EH (cell line): ENCODE data around the gene NOL6.
A peak's percentile ranks its signal among the peaks of the same experiment; 100 is the strongest.
"Not testable (repeated sequence)": the region's sequence is repeated elsewhere in the genome, so short reads cannot be mapped to it uniquely, and the experiment has no call there.

Source experiments
- DNase-seq: peaks from one replicate; pipeline ENCODE4 v3.0.0-alpha.2; 2015; ENCODE audit warnings: low read depth

Gene NOL6

DNA sequence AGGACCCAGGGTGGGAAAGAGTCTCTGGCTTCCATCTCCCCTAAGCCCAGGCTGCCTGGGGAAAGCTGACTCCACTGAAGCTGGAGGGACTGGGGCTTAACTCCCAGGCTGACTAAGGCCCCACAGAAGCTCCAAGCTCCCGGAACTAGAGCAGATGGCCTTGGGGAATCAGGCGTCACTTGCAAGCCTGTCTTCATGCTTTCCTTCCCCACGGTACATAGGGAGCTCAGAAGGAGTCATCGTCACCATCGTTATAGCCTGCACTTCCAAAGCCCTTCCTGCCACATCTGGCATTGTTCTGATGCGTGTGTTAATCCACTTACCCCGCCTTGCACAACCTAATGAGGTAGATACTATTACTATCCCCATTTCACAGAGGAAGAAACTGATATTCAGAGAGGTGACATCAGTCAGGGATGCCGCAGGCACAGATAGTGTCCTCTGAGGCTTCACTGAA, 37.9 kb downstream of the NOL6 start:
- no peak for DNase-seq

DNA sequence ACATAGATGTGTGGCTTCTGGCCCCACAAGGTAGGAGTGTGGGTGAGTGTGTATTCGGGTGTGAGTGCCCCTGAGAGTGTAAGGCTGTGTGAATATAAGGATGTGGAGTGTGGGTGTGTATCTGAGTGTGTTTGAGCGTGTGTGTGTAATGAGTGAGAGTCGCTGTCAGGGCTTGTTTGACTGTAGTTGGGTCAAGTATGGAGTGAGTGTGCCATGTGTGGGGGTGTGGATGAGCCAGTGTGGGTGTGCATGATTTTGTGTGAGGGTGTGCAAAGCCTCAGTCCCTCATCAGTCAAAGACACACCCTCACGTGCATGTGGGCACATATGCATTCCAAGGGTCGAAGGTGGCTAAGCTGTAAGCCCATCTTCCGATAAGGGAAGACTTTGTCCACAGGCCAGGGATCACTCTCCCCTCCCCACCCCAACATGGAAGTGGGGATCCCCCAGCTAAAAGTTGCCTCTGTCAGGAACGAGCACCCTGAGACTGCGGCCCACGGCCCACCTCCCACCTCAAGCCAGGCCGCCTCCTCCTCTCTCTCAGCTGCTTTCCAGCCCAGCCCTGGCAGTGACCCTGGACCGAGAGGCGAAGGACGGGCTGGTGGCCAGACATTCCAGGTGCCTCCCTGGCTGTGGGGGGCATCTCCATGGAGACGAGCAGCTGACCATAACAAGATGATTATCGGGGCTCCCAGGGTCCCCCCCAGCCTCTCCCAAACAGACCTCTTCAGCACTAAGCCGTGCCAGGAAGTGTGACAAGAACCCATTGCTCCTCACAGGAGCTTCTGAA, 39.2 kb downstream of the NOL6 start:
- DNase-seq, result no peak

DNA sequence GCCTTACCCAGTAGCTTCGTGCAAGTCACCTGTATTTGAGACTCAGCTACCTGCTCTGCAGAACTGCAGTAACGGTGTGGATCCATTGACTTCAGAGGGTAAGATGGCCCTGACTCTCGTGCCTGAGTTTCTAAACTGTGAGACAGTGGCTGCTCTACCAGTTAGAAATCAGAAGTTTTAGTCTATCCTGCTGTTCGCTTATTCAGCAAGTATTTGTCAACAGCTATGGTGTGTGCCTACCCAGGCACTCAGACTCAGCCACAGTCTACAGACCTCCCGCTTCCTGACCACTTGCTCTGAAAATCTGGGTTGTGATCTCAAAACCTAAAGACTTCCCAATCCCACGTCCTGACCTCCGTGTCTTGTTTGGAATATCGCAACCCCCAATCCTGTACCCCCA, 39.9 kb downstream of the NOL6 start:
- no peak for DNase-seq

DNA sequence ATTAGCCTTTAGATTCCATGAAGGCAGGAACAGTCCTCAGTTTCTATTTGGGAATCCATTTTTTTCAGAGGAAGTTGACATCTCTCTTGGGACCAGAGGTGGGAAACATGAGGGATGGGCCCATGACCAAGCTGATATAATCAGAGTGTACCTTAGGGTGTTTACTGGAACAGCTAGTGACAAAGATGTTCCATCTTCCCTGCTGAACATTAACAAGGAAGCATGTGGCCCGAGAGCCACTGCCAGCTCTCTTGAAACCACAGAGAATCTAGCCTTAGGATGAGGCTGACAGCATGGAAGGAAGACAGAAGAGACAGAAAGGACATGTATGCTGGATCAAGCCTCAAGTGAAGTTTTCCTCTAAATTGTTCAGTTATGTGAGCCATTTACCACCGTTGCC, 42.3 kb downstream of the NOL6 start:
- no peak for DNase-seq

DNA sequence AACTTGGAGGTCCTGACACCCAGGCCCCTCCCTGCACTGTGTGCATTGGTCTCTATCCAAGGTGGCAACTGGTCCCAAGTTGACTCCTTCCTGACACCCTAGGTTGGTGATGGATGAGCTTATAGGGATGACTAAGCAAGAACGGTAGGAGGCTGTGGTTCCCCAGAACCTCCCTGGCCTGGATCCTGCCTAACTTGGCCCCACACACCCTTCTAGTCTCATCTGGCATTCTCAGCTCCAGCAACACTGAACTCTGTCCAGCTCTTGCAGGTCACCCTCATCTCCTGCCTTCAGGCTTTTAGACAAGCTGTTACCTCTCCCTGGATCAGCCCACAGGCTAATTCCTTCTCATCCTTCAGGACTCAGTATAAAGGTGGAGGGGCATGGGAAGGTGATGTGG, 42.8 kb downstream of the NOL6 start:
- no peak for DNase-seq

DNA sequence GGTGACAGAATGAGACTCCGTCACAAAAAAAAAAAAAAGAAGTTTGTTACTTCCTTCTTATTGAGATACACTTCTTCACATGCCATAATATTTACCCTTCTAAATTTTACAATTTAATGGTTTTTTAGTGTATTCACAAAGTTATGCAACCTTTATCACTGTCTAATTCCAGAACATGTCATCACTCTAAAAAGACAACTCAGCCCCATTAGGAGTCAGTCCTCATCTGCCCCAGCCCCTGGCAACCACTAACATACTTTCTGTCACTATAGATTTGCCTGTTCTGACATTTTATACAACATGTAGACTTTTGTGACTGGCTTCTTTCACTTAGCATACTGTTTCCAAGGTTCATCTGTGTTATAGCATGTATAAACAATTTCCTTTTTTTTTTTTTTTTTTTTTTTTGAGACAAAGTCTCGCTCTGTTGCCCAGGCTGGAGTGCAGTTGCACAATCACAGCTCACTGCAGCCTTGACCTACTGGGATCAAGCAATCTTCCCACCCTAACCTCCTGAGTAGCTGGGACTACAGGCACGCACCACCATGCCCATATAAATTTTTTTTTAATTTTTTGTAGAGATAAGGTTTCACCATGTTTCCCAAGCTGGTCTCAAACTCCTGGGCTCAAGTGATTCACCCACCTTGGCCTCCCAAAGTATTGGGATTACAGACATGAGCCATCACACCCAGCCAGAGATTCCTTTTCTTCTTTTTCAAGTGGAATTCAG, 44.3 kb downstream of the NOL6 start:
- peak; percentile 50 for DNase-seq

DNA sequence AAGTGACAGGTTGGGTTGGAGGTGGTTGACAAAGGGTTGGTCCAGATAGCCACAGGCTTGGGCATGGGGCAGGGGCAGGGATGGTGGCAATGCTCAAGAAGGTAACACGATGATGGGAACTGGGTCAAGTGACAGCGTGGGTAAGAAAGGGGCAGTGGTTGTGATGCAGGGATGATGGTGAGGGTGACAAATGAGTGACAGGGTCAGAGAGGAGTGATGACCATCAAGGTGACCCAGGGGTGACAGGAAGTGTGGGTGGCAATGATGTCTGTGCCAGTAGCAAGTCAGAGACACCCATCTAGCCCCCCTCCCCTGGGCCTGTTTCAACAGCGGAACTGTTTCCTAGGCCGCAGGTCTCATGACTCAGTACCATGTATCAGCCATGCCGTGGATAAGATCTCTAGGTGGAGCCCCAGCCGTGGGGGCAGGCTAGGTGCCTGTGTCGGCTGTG, 46.9 kb downstream of the NOL6 start:
- DNase-seq, result no peak

DNA sequence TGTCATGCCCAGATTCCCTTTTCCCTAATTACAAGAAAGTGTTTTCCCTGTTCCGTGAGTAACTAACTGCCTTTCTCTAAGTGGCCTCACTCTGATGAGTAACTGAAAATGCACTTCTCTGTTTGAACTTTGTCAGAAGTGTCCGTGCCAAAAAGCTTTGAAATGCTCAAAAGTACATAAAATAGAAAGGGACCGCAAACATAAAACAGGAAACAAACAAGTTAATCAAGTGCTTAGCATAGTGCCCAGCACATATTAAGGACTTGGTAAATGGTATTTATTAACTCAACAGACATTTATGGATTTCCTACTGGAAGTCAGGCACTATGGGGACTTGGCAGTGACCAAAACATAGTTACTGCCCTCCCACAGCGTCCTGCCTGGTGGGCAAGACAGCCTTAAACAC, 48.6 kb downstream of the NOL6 start:
- DNase-seq, result no peak

DNA sequence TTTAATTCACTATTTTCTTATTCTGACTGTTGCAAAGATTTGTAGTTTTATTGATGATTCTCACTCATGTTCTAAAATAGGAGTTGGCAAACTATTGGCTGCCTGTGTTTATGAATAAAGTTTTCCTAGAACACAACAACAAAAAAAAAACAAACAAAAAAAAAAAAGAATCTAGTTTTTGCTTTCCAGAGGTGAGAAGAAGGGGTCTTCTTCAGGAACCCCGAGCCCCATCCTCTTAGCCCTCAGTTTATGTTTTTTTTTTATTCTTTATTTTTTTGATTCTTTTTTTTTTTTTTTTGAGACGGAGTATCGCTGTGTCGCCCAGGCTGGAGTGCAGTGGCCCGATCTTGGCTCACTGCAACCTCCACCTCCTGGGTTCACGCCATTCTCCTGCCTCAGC, 49.2 kb downstream of the NOL6 start:
- DNase-seq, result not testable (repeated sequence)

DNA sequence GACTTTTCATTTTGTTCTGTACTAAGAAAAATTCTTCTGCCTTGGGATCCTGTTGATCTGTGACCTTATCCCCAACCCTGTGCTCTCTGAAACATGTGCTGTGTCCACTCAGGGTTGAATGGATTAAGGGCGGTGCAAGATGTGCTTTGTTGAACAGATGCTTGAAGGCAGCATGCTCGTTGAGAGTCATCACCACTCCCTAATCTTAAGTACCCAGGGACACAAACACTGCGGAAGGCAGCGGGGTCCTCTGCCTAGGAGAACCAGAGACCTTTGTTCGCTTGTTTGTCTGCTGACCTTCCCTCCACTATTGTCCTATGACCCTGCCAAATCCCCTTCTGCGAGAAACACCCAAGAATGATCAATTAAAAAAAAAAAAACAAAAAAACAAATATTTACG, 49.7 kb downstream of the NOL6 start:
- not testable (repeated sequence) for DNase-seq

DNA sequence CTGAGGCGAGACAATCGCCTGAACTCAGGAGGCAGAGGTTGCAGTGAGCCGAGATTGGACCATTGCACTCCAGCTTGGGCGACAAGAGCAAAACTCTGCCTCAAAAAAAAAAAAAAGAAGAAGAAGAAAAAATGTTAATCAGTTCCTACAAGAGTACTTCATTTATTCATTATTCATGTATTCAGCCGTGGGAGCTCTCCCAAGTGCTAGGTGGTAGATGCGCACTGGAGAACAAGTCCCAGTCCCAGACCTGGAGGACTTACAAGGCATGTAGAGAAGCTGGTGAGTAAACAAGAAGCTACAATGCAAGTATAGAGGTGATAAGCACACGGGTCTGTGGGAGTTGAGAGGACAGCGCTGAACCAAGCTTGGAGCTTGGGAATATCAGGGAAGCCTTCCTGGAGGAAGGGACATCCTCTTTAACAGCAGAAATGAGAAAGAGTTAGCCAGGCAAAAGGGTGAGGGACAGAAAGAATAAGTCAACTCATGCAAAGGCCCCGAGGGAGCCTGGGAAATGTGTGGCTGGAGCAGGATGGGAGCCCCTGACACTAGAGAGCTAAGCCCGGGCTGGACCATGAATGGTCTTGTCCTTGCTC, 53.9 kb downstream of the NOL6 start:
- no peak for DNase-seq

DNA sequence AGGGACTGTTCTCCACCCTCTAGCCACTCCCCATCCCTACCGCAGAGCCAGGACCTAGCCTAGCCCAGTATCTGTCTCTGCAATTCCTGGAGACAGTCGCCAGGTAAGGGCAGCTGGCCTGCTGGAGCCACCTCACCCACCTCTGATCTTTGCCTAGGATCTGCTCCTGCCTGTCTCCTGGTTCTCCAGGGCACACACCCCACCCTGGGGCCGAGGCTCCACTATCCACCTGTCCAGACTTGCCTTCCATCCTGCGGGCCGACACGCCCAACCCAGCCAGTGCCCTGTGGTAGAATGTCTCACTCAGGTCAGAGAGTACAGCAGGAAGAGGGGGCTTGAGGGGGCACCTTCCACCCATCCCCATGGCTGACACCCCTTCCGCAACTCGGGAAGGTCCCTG, 55.6 kb downstream of the NOL6 start:
- DNase-seq, result no peak

DNA sequence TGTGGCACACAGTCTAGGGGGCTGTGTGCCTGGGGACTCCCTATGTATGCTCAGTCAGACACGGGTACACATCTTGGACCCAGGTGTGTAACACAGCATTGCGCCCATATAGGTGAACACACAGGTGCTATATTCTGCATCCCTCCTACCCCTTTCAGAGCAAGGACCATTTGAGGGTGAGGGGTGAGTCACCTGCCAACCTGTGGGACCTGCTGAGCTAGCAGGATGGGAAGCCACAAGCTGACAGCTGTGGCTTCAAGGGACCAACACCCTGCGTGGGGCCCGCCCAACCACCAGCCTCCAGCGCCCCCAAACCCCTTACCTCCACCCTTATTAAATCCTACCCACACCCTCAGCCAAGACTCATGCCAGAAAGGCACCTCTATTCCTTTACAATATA, 56.7 kb downstream of the NOL6 start:
- no peak for DNase-seq

DNA sequence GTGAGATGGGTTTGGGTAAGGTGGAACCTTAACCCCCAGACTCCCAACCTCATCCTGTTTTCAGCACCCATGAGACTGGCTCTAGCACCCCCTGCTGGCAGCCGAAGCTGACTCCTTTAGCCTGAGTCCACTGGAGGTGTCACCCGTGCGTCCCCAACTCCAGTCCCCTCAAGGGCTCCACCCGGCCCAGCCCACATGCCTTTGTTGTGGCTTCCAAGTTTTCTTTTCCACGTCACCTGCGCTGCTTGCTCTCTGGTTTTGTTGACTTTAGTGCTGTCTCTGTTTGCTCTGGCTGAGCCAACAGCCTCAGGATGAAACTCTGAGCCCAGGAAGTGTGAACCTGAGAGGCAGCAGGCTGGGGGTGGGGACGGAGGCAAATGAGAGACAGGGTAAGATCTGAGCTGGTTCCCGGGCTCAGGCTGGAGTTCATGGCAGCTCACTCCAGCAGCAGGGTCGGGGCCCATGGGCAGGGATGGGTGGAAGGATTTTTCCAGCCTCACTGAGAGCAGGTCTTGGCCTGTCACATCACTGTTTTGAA, 58.2 kb downstream of the NOL6 start:
- DNase-seq, result peak; percentile 53

DNA sequence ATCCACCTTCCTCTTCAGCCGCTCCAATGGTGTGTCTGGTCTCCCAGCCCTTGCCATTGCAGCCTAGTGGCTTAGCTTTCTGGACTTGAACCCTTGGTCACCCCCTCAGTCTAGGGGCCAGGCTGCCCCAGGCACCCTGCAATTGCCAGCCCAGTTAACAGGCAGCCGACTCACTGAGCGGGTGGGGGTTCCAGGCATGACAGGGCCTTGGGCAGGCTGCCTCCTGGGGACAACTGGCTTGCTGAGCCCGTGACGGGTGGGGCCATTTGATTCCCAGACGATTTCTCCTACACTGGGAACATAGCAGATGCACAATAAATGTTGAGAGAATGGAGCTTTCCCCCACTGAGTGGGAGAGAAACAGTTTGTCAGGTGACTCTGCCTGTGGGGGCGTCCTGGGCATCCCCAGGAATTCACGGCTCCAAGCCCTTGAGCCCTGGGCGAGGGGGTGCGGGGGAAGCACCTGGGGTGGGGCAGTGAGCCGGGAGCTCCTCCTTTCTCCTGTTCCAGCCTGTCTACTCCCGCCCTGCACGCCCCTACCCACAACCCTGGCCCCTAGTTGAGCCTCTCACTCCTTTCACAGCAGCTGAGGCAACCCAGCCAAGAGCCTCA, 58.7 kb downstream of the NOL6 start:
- no peak for DNase-seq

DNA sequence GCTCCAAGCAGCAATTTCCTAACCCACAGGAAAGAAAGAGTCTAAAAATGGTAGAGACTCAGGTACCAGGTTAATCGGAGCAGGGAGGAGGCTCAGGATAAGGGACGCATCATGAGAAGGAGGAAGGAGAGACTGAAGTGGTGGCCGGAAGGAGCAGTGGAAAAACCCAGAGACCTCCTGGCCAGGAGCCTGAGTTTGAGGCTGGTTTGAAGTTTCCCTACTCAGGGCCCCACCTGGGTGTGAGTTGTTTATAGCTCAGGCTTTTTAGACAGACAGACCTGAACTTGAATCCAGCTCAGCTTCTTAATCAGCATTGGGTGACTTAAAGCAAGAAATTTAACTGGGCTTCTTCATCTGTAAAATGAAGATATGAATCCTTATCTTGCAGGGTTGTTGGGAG, 59.5 kb downstream of the NOL6 start:
- DNase-seq, result no peak
